ENCODE results near the gene SELP.
A peak's percentile ranks its signal among the peaks of the same experiment; 100 is the strongest.

The SELP gene

DNA sequence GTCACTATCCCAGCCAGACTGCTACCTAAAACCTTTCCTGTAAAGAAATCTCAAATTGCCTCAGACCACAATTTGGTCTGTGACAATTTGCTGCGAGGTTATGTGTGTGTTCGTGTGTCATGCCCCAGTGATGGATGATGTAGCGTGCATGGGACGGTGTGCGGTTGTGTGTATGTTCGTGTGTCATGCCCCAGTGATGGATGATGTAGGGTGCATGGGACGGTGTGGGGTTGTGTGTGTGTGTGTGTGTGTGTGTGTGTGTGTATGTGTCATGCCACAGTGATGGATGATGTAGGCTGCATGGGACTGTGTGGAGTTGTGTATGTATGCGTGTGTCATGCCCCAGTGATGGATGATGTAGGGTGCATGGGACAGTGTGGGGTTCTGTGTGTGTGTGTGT, 9.4 kb downstream of the SELP start:
- no peak for DNase-seq (ENCODE audit: low read depth)

- DNase-seq (ENCODE audit: low read depth) = no peak
These were observed 11.6 kb downstream of the SELP start for GRCh38 chr1:169618367-169618766.

GRCh38 chr1:169615803-169616202, 14.1 kb downstream of the SELP start:
- no peak for DNase-seq (ENCODE audit: low read depth)

- DNase-seq (ENCODE audit: low read depth) = no peak
These were observed 19.1 kb downstream of the SELP start for GRCh38 chr1:169610858-169611257.

GRCh38 chr1:169610108-169610507, 19.8 kb downstream of the SELP start:
- no peak for DNase-seq (ENCODE audit: low read depth)

- DNase-seq (ENCODE audit: low read depth) = no peak
These were observed 21.7 kb downstream of the SELP start for GRCh38 chr1:169608226-169608625.

DNA sequence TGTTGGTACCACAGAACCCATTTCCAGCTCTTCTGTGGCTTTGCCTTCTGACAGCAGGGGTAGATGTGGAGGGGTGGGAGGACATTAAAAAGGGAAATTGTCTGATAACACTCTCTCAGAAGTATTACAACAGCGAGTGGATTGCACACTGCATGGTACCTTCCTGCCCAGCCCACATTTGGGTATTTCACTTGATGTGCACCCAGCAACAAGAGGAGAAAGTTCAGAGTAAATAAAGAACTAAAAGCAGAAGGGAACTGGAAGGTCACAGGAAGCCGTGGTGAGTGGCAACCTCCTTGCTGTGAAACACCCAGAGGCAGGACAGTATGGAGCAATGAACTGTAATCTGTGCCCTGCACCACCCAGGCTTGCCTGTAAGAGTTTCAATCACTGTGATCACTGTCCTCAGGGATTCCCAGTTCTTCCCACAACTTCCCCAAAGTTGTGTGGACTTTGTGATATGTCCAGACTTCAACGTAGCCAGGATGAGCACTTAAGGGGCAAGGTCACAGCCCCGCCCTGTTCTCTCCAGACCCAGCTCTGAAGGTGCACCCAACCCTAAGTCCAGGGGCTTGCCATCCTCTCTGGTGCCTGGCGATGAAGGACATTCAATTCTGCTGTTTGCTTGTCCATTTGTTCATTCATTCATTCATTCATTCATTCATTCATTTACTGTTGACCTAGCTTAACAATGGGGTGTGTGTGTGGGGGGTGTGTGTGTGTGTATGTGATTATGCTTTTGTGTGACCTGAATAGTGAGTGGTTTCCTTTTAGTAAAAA, 25.0 kb downstream of the SELP start:
- DNase-seq (ENCODE audit: low read depth) = no peak

GRCh38 chr1:169601096-169601881, 28.6 kb downstream of the SELP start:
- peak; percentile 21 for DNase-seq (ENCODE audit: low read depth)

DNA sequence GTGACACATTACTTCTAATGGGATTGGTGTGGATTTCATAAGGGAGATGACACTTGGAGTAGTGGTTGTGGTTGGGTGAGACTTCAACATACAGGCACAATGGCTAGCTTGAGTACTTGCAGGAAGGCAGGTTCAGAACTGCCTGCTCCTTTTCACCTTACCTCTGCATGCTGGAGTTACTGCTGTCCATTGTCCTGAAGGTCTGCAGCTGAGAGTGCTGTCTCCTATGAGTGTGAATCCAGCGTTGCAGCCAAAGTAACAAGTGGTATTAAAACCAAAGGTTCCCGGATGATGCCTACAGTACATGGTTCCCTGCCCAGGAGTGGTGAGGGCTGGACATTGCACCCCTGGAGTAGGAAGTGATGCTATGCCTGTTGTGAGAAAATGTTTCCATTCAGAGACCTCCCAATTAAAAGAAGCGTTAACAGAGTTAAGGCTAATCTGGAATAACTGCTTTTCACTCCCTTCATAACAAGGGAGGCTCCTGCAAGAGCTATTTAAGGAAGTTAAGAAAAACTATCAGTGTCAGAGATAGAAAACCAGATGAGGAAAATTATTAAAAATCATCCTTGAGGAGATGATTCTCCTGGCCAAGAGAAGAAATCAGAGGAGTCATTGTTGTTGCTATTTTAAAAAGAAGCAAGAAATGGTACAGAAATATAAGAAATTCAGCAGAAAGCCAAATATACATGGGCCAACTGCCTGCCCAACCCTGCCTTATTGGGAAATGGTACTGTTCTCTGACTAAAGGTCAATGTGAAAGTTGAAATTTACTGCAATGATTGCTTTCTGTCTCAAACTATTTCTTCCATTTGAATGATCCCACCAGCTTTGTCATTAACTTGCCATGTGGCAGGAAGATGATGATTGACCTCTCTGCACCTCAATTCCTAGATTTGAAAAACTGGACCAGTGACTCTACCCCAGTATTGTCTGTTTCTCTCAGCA, 33.9 kb downstream of the SELP start:
- DNase-seq (ENCODE audit: low read depth) = no peak

DNA sequence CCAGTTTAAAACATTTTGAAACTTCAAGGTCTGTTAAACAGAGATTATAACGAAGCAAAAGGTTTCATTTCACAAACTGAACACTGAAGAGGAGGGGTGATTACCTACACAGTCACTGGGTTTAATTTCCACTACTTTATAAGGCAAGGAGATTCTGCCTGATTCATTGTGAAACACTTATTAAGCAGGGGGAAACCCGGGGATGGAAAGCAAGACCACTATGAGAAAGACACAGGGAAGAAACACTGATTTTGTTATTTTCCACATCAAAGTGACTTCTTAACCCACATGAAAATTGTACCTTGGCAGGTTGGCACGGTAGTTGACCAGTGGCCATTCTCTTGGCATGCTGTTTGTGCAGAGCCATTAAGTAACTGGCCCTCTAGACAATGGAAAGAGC, 35.5 kb downstream of the SELP start:
- no peak for DNase-seq (ENCODE audit: low read depth)

DNA sequence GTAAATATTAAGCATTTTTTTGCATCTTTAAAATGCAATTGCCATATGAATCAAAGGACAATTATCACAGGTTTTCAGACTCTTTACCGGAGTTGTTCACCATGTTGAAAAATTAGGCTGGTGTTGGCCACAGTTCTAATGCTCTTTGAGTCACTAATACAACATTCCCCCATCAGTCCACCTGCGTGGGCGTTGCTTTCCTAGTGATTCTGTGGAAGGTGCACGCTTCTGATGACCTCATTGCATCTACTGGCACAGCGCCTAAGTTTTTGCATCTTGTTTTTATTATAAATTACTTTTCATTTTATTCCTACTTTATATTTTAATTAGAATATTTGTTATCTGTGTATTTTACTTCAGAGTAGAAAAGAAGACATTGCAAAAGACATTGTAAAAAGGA, 39.0 kb downstream of the SELP start:
- no peak for DNase-seq (ENCODE audit: low read depth)

GRCh38 chr1:169588785-169589485, 41.0 kb downstream of the SELP start:
- DNase-seq (ENCODE audit: low read depth) = no peak

DNA sequence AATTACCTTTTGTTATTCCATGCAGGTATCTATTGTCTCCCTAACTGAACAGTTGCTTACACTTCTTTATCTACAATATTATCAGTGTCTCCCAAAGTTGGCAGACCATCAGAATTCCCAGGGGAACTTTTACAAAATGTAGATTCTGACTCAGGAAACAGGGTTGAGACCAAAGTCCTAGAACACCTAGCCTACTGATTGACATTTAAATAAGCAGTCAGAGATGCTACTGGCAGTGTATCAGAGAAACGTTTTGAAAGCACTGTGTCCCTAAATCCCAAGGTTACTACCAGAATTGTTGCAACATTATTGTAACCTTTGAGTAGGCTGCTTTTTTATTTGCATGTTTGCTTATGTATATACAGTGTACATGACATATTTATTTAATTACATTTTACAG, 41.8 kb downstream of the SELP start:
- DNase-seq (ENCODE audit: low read depth) = no peak

GRCh38 chr1:169586395-169587255, 43.3 kb downstream of the SELP start, which contains the start of gene F5:
TSS of gene F5 (minus strand) at chr1:169586481. CDS start at chr1:169586386, 95 bp downstream.
- peak; percentile 42 for DNase-seq (ENCODE audit: low read depth)

- DNase-seq (ENCODE audit: low read depth) = no peak
These were observed 43.9 kb downstream of the SELP start for GRCh38 chr1:169586067-169586394.

GRCh38 chr1:169585181-169585580, 44.7 kb downstream of the SELP start:
- no peak for DNase-seq (ENCODE audit: low read depth)

DNA sequence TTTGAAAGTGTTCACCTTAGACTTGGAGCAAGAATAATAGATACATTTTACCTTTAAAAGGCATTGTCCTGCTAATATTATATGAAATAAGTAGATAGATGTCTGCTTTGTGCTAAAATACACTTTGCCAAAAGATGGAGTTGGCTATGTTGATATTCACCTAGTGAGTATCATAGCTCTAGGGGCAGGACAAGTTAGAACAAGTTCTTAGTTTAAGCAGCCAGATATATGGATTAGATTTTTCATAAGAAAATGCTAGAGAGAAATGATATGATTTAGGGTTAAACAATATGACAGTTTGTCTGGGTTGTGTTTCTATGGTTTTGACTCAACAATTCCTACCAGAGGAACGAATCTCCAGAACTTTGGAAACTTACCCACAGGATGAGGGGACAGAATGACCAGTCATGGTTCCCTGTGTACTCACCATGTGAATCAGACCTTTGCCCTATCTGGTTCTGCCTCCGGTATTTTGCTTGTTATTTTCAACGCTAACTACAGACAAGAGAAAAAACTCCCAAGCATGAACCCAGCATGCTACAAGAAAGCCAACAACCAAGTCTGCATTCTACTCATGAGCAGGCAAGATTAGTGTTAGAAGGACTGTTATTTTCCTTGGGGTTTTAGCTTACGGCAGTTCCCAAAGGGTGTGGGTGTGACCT, 45.3 kb downstream of the SELP start:
- DNase-seq (ENCODE audit: low read depth) = no peak

- no peak for DNase-seq (ENCODE audit: low read depth)
These were observed 51.8 kb downstream of the SELP start for GRCh38 chr1:169577981-169578738.

DNA sequence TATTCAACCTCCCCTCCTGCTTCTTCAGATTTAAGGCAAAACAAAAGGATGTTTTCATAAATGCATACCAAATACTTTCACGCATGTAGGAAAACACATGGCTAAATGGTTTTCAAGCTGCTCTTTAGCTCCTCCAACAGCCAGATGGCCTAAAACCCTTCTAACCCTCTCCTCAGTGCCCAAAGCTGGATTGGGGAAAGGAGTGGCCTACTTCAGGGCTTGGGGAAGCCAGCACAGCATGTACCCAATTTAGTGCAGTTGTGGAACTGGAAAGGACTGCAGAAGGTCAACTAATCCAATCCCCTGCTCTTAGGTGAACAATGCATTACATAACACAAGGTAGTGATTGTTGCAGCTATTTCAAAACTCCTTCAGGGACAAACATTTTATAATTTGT, 53.0 kb downstream of the SELP start:
- DNase-seq (ENCODE audit: low read depth) = no peak
